ENCODE results near the gene INTS11.

Gene INTS11

DNA sequence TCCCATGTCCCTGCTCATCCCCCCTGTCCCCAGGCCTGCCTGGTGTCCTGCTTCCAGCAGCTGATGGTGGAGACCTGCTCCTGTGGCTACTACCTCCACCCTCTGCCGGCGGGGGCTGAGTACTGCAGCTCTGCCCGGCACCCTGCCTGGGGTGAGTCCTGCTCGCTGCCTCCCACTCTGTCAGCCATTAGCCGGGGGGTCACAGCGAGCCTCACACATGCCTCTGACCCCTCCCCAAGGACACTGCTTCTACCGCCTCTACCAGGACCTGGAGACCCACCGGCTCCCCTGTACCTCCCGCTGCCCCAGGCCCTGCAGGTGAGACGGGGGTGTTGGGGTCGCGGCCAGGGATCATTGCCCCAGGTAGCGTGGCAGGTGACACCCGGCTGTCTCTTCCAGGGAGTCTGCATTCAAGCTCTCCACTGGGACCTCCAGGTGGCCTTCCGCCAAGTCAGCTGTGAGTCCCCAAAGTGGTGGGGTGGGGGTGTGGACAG lies 34.2 kb downstream of the INTS11 start:
- no peak overlapping the region for H4K8ac ChIP-seq (ENCODE audit: low read depth, low read length)
- no peak overlapping the region for H3K27ac ChIP-seq (ENCODE audit: low read depth, low read length)
- H3K9ac ChIP-seq (ENCODE audit: low read length) = no peak overlapping the region
- DNase-seq = peak; percentile 82
- H2AK5ac ChIP-seq (ENCODE audit: low read length) = no peak overlapping the region
- H3K56ac ChIP-seq (ENCODE audit: low read length) = no peak overlapping the region
- no peaks in the 10 kb centered on the region for H3K79me2 ChIP-seq (ENCODE audit: control insufficient read depth, insufficient read depth, low read length)
- H3K79me1 ChIP-seq (ENCODE audit: low read length) = no peaks in the 10 kb centered on the region
- no CpG with 5 or more reads among the region's 15 CpGs for WGBS (ENCODE audit: extremely low coverage, insufficient coverage, low lambda C conversion rate)
- no peak overlapping the region for H4K5ac ChIP-seq (ENCODE audit: low read length)
- no peak overlapping the region for H3K23ac ChIP-seq (ENCODE audit: low read length)
- no peaks in the 10 kb centered on the region for H3K36me3 ChIP-seq (ENCODE audit: control insufficient read depth, insufficient read depth, low read length)
- no peak overlapping the region for H2BK5ac ChIP-seq (ENCODE audit: low read length)
- H3K4me3 ChIP-seq (ENCODE audit: low read length) = no peak overlapping the region
- no peak overlapping the region for H3K4ac ChIP-seq (ENCODE audit: low read depth, low read length)
- no peak overlapping the region for H3K4me2 ChIP-seq (ENCODE audit: low read length)
- no peak overlapping the region for H3K18ac ChIP-seq (ENCODE audit: low read length)
- H3K4me1 ChIP-seq (ENCODE audit: control insufficient read depth, low read depth, low read length) = no peaks in the 10 kb centered on the region
- H2BK15ac ChIP-seq (replicated peaks; ENCODE audit: low read depth) = no peak overlapping the region
- H3K27me3 ChIP-seq (ENCODE audit: insufficient read depth, low read length, poor library complexity) = no peaks in the 10 kb centered on the region
- no peak overlapping the region for H2BK120ac ChIP-seq (ENCODE audit: low read depth, low read length)

DNA sequence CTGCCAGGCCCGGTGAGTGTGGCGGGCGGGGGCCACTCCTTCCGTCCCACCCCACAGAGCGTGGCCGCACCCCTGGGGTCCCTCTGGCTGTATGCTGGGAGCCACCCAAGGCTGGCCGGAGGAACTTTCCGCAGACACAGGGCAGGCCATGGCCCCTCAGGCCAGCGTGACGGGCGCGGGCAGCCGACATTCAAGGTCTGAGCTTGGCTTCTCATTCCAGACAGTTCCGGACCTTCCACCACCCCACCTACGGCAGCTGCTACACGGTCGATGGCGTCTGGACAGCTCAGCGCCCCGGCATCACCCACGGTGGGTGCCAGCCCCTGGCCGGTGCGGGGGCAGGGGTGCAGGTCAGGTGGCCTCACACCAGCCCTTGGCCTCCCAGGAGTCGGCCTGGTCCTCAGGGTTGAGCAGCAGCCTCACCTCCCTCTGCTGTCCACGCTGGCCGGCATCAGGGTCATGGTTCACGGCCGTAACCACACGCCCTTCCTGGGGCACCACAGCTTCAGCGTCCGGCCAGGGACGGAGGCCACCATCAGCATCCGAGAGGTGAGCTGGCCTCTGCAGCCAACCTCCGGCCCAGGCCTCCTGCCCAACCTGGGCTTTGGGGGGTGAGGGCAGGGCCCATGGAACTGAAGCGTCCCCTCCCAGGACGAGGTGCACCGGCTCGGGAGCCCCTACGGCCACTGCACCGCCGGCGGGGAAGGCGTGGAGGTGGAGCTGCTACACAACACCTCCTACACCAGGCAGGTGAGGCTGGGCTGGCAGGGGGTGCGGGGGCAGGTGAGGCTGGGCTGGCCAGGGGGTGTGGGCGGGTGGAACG lies 37.0 kb downstream of the INTS11 start:
- Histone ChIP-seq H3K9ac (ENCODE audit: low read length) (no peak overlapping the region), H3K18ac (ENCODE audit: low read length) (no peak overlapping the region), H3K4me1 (ENCODE audit: control insufficient read depth, low read depth, low read length) (no peaks in the 10 kb centered on the region), H3K4me3 (ENCODE audit: low read length) (no peak overlapping the region), H3K27ac (ENCODE audit: low read depth, low read length) (no peak overlapping the region), H3K79me2 (ENCODE audit: control insufficient read depth, insufficient read depth, low read length) (no peaks in the 10 kb centered on the region), H3K56ac (ENCODE audit: low read length) (no peak overlapping the region), H3K79me1 (ENCODE audit: low read length) (no peaks in the 10 kb centered on the region), H2BK15ac (replicated peaks; ENCODE audit: low read depth) (no peak overlapping the region), H2BK120ac (ENCODE audit: low read depth, low read length) (no peak overlapping the region), H2BK5ac (ENCODE audit: low read length) (no peak overlapping the region), H3K4ac (ENCODE audit: low read depth, low read length) (no peak overlapping the region), H2AK5ac (ENCODE audit: low read length) (no peak overlapping the region), H3K4me2 (ENCODE audit: low read length) (no peak overlapping the region), H4K8ac (ENCODE audit: low read depth, low read length) (no peak overlapping the region), H3K27me3 (ENCODE audit: insufficient read depth, low read length, poor library complexity) (no peaks in the 10 kb centered on the region), H4K5ac (ENCODE audit: low read length) (no peak overlapping the region), H3K23ac (ENCODE audit: low read length) (no peak overlapping the region), H3K36me3 (ENCODE audit: control insufficient read depth, insufficient read depth, low read length) (no peaks in the 10 kb centered on the region)
- DNase-seq = no peak
- no CpG with 5 or more reads among the region's 46 CpGs for WGBS (ENCODE audit: extremely low coverage, insufficient coverage, low lambda C conversion rate)

DNA sequence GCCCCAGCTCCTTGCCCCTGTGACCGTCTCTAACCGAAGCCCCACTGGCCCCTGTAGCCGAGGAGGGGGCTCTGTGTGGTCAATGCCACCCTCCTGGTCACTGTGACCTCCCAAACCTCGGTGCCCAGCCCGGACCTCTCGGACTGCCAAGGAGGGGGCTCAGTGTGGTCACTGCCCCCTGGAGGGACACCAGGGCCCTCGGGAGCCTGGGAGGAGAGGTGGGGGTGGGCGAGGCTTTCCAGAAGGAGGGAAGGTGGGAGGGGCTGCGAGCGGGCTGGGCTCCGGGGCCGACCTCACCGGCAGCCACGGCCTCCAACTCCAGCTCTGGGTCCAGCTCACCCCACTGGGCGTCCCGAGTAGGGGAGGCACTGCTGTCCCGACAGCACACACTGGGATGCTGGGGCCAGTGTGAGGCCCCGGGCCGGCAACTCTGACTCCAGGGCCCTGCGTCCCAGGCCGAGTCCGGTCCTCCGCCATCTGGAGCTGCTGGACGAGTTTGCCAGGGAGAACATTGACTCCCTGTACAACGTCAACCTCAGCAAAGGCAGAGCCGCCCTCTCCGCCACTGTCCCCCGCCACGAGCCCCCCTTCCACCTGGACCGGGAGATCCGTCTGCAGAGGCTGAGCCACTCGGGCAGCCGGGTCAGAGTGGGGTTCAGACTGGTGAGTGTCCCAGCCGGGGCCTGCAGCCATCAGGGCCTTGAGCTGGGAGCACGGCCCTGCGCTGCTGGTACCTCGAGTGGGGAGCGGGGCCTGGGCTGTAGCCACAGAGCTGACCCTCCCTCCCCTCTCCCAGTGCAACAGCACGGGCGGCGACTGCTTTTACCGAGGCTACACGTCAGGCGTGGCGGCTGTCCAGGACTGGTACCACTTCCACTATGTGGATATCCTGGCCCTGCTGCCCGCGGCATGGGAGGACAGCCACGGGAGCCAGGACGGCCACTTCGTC lies 37.9 kb downstream of the INTS11 start:
- Histone ChIP-seq H3K79me2 (ENCODE audit: control insufficient read depth, insufficient read depth, low read length) (no peaks in the 10 kb centered on the region), H3K27me3 (ENCODE audit: insufficient read depth, low read length, poor library complexity) (no peaks in the 10 kb centered on the region), H3K79me1 (ENCODE audit: low read length) (no peaks in the 10 kb centered on the region), H3K9ac (ENCODE audit: low read length) (no peak overlapping the region), H3K56ac (ENCODE audit: low read length) (no peak overlapping the region), H3K23ac (ENCODE audit: low read length) (no peak overlapping the region), H2AK5ac (ENCODE audit: low read length) (no peak overlapping the region), H3K27ac (ENCODE audit: low read depth, low read length) (no peak overlapping the region), H3K18ac (ENCODE audit: low read length) (no peak overlapping the region), H3K4me3 (ENCODE audit: low read length) (no peak overlapping the region), H3K36me3 (ENCODE audit: control insufficient read depth, insufficient read depth, low read length) (no peaks in the 10 kb centered on the region), H3K4ac (ENCODE audit: low read depth, low read length) (no peak overlapping the region), H3K4me2 (ENCODE audit: low read length) (no peak overlapping the region), H2BK15ac (replicated peaks; ENCODE audit: low read depth) (no peak overlapping the region), H3K4me1 (ENCODE audit: control insufficient read depth, low read depth, low read length) (no peaks in the 10 kb centered on the region), H2BK5ac (ENCODE audit: low read length) (no peak overlapping the region), H4K5ac (ENCODE audit: low read length) (no peak overlapping the region), H2BK120ac (ENCODE audit: low read depth, low read length) (no peak overlapping the region), H4K8ac (ENCODE audit: low read depth, low read length) (no peak overlapping the region)
- no peak for DNase-seq
- WGBS (ENCODE audit: extremely low coverage, insufficient coverage, low lambda C conversion rate) = no CpG with 5 or more reads among the region's 50 CpGs

DNA sequence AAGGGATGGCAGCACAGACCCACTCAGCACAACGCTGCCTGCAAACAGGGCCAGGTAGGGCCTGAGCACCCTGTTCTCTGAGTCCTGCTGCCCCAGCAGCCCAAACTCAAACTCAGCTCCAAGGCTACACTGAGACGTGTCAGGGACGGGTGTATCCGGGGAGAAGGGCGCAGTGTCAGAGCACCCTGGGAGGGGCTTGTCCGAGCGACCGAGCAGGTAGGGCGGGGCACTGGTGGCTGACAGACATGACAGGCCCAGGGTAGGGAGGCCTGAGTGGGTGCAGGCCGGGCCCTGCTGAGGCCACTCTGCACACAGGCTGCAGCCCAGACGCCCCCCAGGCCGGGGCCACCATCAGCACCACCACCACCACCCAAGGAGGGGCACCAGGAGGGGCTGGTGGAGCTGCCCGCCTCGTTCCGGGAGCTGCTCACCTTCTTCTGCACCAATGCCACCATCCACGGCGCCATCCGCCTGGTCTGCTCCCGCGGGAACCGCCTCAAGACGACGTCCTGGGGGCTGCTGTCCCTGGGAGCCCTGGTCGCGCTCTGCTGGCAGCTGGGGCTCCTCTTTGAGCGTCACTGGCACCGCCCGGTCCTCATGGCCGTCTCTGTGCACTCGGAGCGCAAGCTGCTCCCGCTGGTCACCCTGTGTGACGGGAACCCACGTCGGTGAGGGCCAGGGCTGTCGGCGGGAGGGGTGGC lies 38.7 kb downstream of the INTS11 start:
- no peaks in the 10 kb centered on the region for H3K79me2 ChIP-seq (ENCODE audit: control insufficient read depth, insufficient read depth, low read length)
- H4K5ac ChIP-seq (ENCODE audit: low read length) = no peak overlapping the region
- no peak overlapping the region for H3K4me2 ChIP-seq (ENCODE audit: low read length)
- no peak overlapping the region for H3K27ac ChIP-seq (ENCODE audit: low read depth, low read length)
- H3K4me1 ChIP-seq (ENCODE audit: control insufficient read depth, low read depth, low read length) = no peaks in the 10 kb centered on the region
- no peak overlapping the region for H3K56ac ChIP-seq (ENCODE audit: low read length)
- no peaks in the 10 kb centered on the region for H3K36me3 ChIP-seq (ENCODE audit: control insufficient read depth, insufficient read depth, low read length)
- no peaks in the 10 kb centered on the region for H3K27me3 ChIP-seq (ENCODE audit: insufficient read depth, low read length, poor library complexity)
- no CpG with 5 or more reads among the region's 37 CpGs for WGBS (ENCODE audit: extremely low coverage, insufficient coverage, low lambda C conversion rate)
- H4K8ac ChIP-seq (ENCODE audit: low read depth, low read length) = no peak overlapping the region
- DNase-seq = no peak
- H3K23ac ChIP-seq (ENCODE audit: low read length) = no peak overlapping the region
- H2AK5ac ChIP-seq (ENCODE audit: low read length) = no peak overlapping the region
- no peak overlapping the region for H2BK15ac ChIP-seq (replicated peaks; ENCODE audit: low read depth)
- H3K9ac ChIP-seq (ENCODE audit: low read length) = no peak overlapping the region
- no peak overlapping the region for H2BK5ac ChIP-seq (ENCODE audit: low read length)
- no peak overlapping the region for H3K4ac ChIP-seq (ENCODE audit: low read depth, low read length)
- H2BK120ac ChIP-seq (ENCODE audit: low read depth, low read length) = no peak overlapping the region
- H3K18ac ChIP-seq (ENCODE audit: low read length) = no peak overlapping the region
- no peak overlapping the region for H3K4me3 ChIP-seq (ENCODE audit: low read length)
- H3K79me1 ChIP-seq (ENCODE audit: low read length) = no peaks in the 10 kb centered on the region

DNA sequence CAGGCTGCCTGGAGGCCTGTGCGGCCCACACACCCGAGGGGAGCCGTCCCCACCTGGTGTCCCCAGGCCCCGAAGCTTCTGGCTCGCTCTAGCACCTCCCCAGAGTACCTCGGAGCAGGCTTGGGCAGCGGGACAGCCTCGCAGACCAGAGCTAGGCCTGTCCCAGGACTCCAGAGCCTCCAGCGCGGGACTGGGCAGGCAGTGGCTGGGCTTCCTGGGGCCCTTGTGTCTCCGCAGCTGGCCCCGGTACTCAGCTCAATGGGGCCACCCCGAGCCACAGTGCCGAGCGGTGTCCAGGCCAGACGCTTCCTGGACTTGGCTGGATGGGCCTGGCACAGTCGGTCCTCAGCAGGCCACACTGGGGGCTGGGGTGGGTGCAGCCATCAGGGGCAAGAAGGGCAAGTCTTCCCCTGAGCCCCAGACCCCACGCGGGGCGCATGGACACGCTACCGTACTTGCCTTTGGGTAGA lies 39.3 kb downstream of the INTS11 start:
- no peak overlapping the region for H3K4me2 ChIP-seq (ENCODE audit: low read length)
- H3K56ac ChIP-seq (ENCODE audit: low read length) = no peak overlapping the region
- no peak overlapping the region for H2BK15ac ChIP-seq (replicated peaks; ENCODE audit: low read depth)
- H3K79me2 ChIP-seq (ENCODE audit: control insufficient read depth, insufficient read depth, low read length) = no peaks in the 10 kb centered on the region
- no peaks in the 10 kb centered on the region for H3K4me1 ChIP-seq (ENCODE audit: control insufficient read depth, low read depth, low read length)
- no peak for DNase-seq
- H2BK120ac ChIP-seq (ENCODE audit: low read depth, low read length) = no peak overlapping the region
- no peaks in the 10 kb centered on the region for H3K79me1 ChIP-seq (ENCODE audit: low read length)
- no peak overlapping the region for H2AK5ac ChIP-seq (ENCODE audit: low read length)
- H3K9ac ChIP-seq (ENCODE audit: low read length) = no peak overlapping the region
- no peak overlapping the region for H4K8ac ChIP-seq (ENCODE audit: low read depth, low read length)
- no peak overlapping the region for H3K23ac ChIP-seq (ENCODE audit: low read length)
- H4K5ac ChIP-seq (ENCODE audit: low read length) = no peak overlapping the region
- no peak overlapping the region for H3K27ac ChIP-seq (ENCODE audit: low read depth, low read length)
- no CpG with 5 or more reads among the region's 22 CpGs for WGBS (ENCODE audit: extremely low coverage, insufficient coverage, low lambda C conversion rate)
- H3K36me3 ChIP-seq (ENCODE audit: control insufficient read depth, insufficient read depth, low read length) = no peaks in the 10 kb centered on the region
- H3K4me3 ChIP-seq (ENCODE audit: low read length) = no peak overlapping the region
- H3K4ac ChIP-seq (ENCODE audit: low read depth, low read length) = no peak overlapping the region
- no peak overlapping the region for H2BK5ac ChIP-seq (ENCODE audit: low read length)
- no peak overlapping the region for H3K18ac ChIP-seq (ENCODE audit: low read length)
- no peaks in the 10 kb centered on the region for H3K27me3 ChIP-seq (ENCODE audit: insufficient read depth, low read length, poor library complexity)
